ENCODE results near the gene CTIF.

DNA sequence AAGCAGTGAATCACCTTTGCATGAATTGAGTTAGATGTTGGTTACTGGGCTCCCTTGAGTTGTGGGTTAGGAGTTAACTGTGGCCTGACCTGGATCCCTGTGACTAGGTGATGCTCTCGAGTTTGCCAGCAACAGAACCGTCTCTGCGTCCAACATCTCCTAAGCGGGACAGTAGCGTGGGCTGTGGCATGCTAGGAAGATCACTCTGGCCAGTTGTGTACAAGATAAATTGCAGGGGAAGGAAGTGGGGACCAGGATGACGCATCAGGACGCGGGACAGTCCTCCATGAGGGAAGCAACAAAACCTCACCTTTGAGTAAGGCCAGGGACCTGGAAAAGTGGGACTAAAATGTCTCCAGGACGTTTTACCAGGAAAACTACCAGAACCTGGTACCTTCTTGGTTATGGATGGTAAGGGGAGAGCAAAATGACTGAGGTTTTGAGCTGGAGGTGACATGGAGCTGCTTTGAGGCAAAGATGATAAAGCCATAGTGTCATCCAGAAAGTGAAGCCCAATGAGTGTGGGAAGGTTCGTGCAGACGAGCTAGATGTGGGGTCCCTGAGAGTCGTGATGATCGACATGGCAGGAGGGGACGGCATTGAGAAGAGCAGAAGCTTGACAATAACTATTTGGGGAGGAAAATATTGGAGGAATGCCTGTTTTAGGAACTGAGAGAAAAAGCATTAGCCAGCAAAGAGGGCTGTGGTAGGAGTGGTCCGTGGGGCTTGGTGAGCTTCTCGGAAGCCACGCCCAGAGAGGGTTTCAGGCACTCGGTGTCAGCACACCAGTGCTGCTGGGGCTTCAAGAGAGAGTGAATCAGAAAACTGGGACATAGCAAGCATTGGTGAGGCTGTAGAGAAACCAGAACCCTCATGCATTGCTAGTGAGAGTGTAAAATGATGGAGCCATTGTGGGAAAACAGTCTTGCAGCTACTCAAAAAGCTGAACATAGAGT, 316.9 kb downstream of the CTIF start:
- TF ChIP-seq, protein P1, sequence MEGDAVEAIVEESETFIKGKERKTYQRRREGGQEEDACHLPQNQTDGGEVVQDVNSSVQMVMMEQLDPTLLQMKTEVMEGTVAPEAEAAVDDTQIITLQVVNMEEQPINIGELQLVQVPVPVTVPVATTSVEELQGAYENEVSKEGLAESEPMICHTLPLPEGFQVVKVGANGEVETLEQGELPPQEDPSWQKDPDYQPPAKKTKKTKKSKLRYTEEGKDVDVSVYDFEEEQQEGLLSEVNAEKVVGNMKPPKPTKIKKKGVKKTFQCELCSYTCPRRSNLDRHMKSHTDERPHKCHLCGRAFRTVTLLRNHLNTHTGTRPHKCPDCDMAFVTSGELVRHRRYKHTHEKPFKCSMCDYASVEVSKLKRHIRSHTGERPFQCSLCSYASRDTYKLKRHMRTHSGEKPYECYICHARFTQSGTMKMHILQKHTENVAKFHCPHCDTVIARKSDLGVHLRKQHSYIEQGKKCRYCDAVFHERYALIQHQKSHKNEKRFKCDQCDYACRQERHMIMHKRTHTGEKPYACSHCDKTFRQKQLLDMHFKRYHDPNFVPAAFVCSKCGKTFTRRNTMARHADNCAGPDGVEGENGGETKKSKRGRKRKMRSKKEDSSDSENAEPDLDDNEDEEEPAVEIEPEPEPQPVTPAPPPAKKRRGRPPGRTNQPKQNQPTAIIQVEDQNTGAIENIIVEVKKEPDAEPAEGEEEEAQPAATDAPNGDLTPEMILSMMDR (IDR thresholded peaks at IDR 0.05) = no peak
- TF ChIP-seq POLR2A (IDR thresholded peaks at IDR 0.05) = no peak
